Measurements from ENCODE around the gene S100A8. TPM values are rescaled to one million over a fixed set of nuclear protein-coding genes. Genes with fewer than 3 reads are reported as not detected.

The S100A8 gene
- total RNA-seq, 1 experiment from 2014 or later: not detected

DNA sequence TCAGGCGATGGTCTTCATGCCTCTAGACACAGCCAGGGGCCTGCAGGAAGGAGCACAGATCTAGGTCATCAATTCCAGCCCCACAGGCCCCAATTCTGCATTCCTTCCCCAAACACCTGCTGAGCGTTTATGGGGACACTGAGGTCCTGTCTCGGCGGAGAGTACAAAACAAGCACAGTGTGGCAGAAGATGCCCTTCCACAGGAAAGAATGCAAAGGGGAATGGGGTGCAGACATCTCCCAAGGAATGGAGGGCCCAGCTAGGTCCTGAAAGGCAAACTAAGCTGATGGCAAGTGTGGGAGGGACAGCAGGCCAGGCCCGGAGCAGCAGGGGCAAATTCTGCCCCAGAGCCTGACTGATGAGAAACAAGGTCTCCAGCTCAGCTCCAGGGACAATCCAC is 3.5 kb upstream of the S100A8 start:
- Histone ChIP-seq H3K9me3 (ENCODE audit: low read depth, low read length, poor library complexity, severe bottlenecking) (no peaks in the 10 kb centered on the region), H3K36me3 (ENCODE audit: insufficient read depth, low read length, poor library complexity, severe bottlenecking) (no peaks in the 10 kb centered on the region), H3K27ac (ENCODE audit: low read depth, low read length, poor library complexity, severe bottlenecking) (no peak overlapping the region), H3K4me3 (ENCODE audit: low read depth, low read length, poor library complexity, severe bottlenecking) (no peak overlapping the region), H3K4me1 (ENCODE audit: insufficient read depth, low read length, poor library complexity, severe bottlenecking) (no peaks in the 10 kb centered on the region), H3K27me3 (replicated peaks; ENCODE audit: insufficient read depth, low read depth, low read length, poor library complexity) (peaks cover 72% of the 10 kb centered on the region)
- ChIA-PET CTCF (no interaction called here), POLR2A (ENCODE audit: low non-redundant PET) (no interaction called here)
- intact Hi-C loops (cut with micrococcal nuclease; ENCODE audit: unreplicated experiment): no loop called here
- DNase-seq (ENCODE audit: low spot score): no peak
- BruUV-seq (replicated peaks): no TSS peak
- no peak for TF ChIP-seq EZH2 (IDR thresholded peaks at IDR 0.05; ENCODE audit: borderline replicate concordance, low read depth, low read length, poor library complexity, severe bottlenecking)
- TF ChIP-seq, protein P1, sequence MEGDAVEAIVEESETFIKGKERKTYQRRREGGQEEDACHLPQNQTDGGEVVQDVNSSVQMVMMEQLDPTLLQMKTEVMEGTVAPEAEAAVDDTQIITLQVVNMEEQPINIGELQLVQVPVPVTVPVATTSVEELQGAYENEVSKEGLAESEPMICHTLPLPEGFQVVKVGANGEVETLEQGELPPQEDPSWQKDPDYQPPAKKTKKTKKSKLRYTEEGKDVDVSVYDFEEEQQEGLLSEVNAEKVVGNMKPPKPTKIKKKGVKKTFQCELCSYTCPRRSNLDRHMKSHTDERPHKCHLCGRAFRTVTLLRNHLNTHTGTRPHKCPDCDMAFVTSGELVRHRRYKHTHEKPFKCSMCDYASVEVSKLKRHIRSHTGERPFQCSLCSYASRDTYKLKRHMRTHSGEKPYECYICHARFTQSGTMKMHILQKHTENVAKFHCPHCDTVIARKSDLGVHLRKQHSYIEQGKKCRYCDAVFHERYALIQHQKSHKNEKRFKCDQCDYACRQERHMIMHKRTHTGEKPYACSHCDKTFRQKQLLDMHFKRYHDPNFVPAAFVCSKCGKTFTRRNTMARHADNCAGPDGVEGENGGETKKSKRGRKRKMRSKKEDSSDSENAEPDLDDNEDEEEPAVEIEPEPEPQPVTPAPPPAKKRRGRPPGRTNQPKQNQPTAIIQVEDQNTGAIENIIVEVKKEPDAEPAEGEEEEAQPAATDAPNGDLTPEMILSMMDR (conservative IDR thresholded peaks at IDR 0.05; ENCODE audit: low read depth, low read length): no peak

DNA sequence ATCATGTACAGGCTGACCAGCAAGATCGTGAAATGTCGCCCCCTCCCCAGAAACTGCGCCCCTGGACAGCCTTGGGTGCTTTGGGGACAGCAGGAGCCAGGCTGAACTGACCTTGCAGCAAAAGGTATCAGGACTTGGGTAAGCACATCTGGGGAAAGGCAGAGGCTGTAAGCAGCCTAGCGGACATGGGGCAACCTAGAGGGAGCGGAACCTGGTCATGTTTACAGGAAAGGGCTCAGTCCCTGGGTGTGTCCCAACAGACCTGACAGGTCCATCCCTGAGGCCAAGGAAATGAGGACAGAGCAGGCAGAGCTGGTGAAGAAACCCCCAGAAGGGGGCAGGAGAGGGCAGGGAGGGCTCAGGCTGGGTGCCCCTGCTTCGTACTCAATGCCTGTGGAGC is 3.1 kb upstream of the S100A8 start:
- Histone ChIP-seq H3K9me3 (ENCODE audit: low read depth, low read length, poor library complexity, severe bottlenecking) (no peaks in the 10 kb centered on the region), H3K27me3 (replicated peaks; ENCODE audit: insufficient read depth, low read depth, low read length, poor library complexity) (peaks cover 72% of the 10 kb centered on the region), H3K4me3 (ENCODE audit: low read depth, low read length, poor library complexity, severe bottlenecking) (no peak overlapping the region), H3K4me1 (ENCODE audit: insufficient read depth, low read length, poor library complexity, severe bottlenecking) (no peaks in the 10 kb centered on the region), H3K36me3 (ENCODE audit: insufficient read depth, low read length, poor library complexity, severe bottlenecking) (no peaks in the 10 kb centered on the region), H3K27ac (ENCODE audit: low read depth, low read length, poor library complexity, severe bottlenecking) (no peak overlapping the region)
- TF ChIP-seq, protein P1 (conservative IDR thresholded peaks at IDR 0.05; ENCODE audit: low read depth, low read length): no peak
- no peak for TF ChIP-seq EZH2 (IDR thresholded peaks at IDR 0.05; ENCODE audit: borderline replicate concordance, low read depth, low read length, poor library complexity, severe bottlenecking)
- no TSS peak for BruUV-seq (replicated peaks)
- intact Hi-C loops (cut with micrococcal nuclease; ENCODE audit: unreplicated experiment): no loop called here
- POLR2A ChIA-PET (ENCODE audit: low non-redundant PET): no interaction called here
- CTCF ChIA-PET: no interaction called here
- DNase-seq (ENCODE audit: low spot score): no peak

DNA sequence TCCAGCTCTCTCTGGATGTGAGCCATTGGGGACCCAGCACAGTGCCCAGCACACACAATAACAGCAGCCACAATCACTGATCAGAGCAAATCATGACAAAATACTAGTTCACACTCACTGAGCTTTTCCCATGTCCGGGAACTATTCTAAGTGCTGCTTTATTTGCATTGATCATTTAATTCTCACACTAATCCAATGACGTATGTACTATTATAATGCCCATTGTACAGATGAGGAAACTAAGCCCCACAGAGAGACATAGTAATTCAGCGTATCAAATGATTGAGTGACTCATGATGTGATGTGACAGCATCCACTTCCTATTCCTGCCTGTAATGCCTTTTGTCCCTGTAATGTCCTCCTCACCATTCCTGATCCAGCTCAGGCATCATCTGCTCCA is 1.9 kb upstream of the S100A8 start:
- no peaks in the 10 kb centered on the region for H3K9me3 ChIP-seq (ENCODE audit: low read depth, low read length, poor library complexity, severe bottlenecking)
- ChIA-PET POLR2A (ENCODE audit: low non-redundant PET) (no interaction called here), CTCF (no interaction called here)
- no peaks in the 10 kb centered on the region for H3K36me3 ChIP-seq (ENCODE audit: insufficient read depth, low read length, poor library complexity, severe bottlenecking)
- TF ChIP-seq, protein P1 (conservative IDR thresholded peaks at IDR 0.05; ENCODE audit: low read depth, low read length): no peak
- no peak for TF ChIP-seq EZH2 (IDR thresholded peaks at IDR 0.05; ENCODE audit: borderline replicate concordance, low read depth, low read length, poor library complexity, severe bottlenecking)
- BruUV-seq (replicated peaks): no TSS peak
- peaks cover 73% of the 10 kb centered on the region for H3K27me3 ChIP-seq (replicated peaks; ENCODE audit: insufficient read depth, low read depth, low read length, poor library complexity)
- H3K4me1 ChIP-seq (ENCODE audit: insufficient read depth, low read length, poor library complexity, severe bottlenecking): no peaks in the 10 kb centered on the region
- no peak overlapping the region for H3K4me3 ChIP-seq (ENCODE audit: low read depth, low read length, poor library complexity, severe bottlenecking)
- H3K27ac ChIP-seq (ENCODE audit: low read depth, low read length, poor library complexity, severe bottlenecking): no peak overlapping the region
- intact Hi-C loops (cut with micrococcal nuclease; ENCODE audit: unreplicated experiment): no loop called here
- DNase-seq (ENCODE audit: low spot score): no peak
